Activated naive CD8-positive, alpha-beta T cell treated with anti-CD3 and anti-CD28 coated beads, Interleukin-2, amount 50 U/mL, for 16 hours (primary cell): ENCODE measurements around the gene SPRR2F.
"Not testable (repeated sequence)": the region's sequence is repeated elsewhere in the genome, so short reads cannot be mapped to it uniquely, and the experiment has no call there.

Source experiments
- DNase-seq: peaks from one replicate; pipeline ENCODE4 v3.0.0-alpha.2; 2020; ENCODE audit warnings: low read depth, low spot score

SPRR2F gene, protein sequence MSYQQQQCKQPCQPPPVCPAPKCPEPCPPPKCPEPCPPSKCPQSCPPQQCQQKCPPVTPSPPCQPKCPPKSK

DNA sequence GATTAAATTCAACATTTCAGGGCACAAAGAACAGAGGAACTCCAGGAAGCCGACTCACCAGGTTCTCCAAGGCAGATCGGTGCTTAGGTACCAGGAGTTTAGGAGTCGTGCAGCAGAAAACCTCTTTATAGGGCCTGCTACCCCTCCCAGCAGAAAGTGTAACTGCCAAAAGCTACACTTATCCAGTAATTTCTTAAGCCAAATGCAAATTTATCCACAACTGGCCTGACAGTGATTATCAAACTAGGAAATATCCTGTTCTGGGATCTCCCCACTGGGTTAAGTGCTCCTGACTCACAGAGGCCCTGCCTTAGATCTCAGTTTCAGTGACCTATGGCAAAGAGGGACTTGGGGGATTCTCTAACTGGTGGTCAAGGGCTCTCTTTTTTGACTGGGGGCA lies at the start of gene SPRR2F:
Gene SPRR2F, minus strand, starts transcription at position 101 of the 400 bp plus-strand sequence. CDS start 783 bp downstream, outside the sequence.
- no peak for DNase-seq

DNA sequence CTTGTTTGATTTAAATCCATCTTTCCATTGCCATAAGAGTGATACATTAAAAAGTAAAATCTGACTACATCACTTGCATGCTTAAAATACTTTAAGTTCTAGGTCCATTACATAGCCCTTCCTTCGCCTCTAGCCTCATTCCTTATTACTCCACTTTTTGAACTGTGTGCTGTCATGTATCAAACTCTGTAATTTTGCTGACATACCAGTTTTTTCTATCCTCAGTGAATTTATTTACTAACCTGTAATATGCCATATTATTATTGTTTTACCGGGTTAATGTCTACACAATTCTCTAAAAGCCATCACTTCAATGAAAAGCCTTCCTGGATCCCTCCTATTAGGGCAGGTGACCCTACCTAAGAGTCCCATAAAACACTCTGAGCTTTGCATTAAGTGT lies 42.2 kb upstream of the SPRR2F start:
- no peak for DNase-seq

- no peak for DNase-seq
Observed at GRCh38 chr1:153152481-153152880, 39.2 kb upstream of the SPRR2F start.

GRCh38 chr1:153150846-153151245 lies 37.5 kb upstream of the SPRR2F start, which contains the start of gene SPRR2G:
Gene SPRR2G, minus strand, starts transcription at chr1:153150890. Its CDS starts 780 bp downstream, at chr1:153150110.
- no peak for DNase-seq

- DNase-seq = no peak
Observed at GRCh38 chr1:153141377-153141776, 28.1 kb upstream of the SPRR2F start.

DNA sequence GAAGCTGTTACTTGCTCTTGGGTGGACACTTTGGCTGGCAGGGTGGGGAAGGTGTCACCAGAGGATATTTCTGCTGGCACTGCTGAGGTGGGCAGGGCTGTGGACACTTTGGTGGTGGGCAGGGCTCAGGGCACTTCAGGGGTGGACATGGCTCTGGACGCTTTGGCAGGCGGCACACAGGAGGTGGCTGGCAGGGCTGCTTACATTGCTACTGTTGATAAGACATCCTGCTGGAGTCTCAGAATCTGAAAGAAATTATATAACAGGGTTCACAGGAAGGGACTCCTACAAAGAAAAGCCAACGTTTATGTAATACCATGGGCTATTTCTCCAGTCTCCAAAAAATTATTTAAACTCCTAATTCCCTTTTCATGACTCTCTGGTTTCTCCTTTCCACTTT lies 27.2 kb upstream of the SPRR2F start:
- DNase-seq = no peak

DNA sequence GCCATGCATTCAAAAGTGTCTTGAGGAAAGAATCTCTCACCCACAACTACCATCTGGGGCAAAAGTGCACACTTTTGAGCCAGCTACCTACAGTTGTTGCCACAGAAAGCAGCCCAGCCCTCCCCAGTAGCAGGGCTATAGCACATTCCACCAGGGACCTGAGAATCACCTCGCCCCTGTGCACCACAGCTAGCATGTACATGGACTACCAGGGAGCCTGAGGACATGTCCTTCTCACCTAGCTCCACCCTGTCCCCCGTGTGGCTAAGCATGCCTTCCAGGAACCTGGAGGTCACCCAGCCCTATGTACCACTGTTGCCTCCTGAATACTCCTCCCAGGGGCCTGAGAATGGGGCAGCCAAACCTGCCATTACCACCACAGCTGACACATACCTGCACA lies 20.4 kb upstream of the SPRR2F start:
- DNase-seq = no peak

DNA sequence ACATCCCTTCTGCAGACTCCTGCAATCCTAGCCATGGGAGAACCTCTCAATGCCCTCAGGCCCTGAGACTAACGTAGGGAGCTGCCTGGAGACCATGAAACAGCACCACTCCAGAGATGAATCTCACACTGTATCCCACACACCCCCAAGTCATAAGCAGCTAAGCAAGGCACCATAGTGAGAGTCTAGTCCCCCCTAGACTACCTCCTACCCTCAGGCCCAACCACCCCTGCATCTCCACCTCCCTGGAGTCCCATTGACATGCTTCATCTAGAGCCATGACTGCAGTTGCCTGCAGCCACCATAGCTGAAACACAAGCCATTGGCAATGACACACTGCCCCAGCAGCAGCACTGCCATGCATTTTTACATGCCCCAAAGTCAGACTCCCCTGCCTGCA lies 20.0 kb upstream of the SPRR2F start:
- DNase-seq = no peak

- not testable (repeated sequence) for DNase-seq
Observed at GRCh38 chr1:153128688-153129087, 15.4 kb upstream of the SPRR2F start.

DNA sequence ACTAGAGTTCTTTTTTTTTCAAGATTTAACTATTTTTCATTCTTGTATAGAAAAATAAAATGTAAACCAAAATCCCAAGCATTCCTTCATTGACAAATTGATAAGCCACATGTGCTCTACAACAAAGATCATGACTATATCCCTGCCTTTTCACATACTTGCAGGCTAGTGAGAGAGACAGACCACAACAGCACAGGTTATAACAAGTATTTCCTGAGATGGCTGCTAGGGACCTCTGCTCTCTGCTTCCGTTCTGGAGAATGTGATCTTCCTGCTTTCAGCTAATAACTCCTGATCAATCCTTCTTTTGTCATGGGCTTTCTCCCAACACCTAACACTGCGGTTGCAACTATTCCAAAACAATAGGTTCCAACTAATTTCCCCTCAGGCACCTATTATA lies 14.0 kb upstream of the SPRR2F start:
- no peak for DNase-seq

GRCh38 chr1:153125536-153125935 lies 12.2 kb upstream of the SPRR2F start:
- DNase-seq = no peak

GRCh38 chr1:153123793-153124192 lies 10.5 kb upstream of the SPRR2F start:
- DNase-seq = not testable (repeated sequence)

DNA sequence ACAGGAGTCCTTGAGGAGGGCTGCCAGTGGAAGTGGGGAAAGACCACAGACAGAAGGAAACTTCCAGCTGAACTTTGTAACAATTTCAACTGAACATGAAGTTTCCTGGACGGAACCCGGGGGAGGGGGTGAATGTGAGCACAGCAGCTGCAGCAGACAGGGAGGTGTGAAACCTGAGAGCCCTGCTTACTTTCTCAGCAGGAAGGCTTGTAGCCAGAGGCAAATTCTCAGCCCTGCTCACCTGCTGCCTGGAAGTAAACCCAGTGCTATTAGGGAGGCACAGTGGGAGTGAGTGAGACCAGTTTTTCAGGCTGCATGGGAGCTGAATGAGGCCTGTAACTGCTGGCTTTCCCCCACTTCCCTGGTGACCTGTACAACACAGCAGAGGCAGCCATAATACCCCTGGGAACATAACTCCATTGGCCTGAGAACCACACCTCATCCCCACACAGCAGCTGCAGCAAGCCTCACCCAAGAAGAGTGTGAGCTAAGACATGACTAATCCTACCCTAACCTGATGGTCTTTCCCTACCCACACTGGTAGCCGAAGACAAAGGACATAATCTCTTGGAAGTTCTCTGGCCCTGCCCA lies 9.6 kb upstream of the SPRR2F start:
- no peak for DNase-seq

GRCh38 chr1:153120945-153121344 lies 7.6 kb upstream of the SPRR2F start:
- DNase-seq = no peak

DNA sequence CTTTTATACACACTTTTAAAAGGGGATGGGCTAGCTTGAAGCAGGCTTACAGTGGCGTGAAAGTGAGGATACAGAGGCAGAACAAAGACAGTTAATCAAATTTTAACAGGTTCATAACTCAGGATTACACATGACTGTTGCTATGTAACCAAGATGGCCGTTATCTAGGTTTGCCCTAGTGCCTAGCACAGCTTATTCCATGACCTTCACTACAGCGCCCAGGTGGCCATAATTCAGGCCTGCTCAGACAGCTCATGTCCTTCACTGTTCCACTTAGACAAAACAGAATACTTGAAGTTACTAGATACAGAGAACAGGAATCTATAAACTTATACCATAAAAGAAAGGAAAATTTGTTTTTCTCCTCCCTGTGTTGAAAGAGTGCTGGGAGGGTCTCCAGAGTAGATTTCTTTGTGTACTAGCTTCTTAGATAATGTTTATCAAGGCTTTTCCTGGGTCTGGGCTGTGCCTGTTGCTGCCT lies 6.2 kb upstream of the SPRR2F start:
- DNase-seq = no peak

DNA sequence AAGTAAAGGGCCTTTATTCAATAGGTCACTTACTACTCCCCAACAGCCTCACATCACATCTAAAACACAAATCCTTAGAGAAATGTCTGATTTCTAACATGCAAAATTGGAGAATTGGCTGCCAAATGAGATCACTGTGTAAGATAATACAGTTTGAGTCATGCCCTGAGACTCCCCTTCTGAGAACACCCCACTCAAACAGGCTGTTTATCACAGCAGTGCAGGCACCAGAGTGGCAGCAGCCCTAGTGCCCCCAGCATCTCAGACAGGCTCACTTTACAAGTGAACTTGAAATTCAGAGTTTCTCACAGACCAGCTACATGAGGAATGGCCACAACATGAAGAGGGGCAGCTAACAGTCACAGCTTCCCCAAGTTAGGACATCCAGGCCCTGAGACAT lies 1.9 kb upstream of the SPRR2F start:
- not testable (repeated sequence) for DNase-seq

GRCh38 chr1:153112454-153112853 lies 862 bp downstream of the SPRR2F start:
- DNase-seq = not testable (repeated sequence)

DNA sequence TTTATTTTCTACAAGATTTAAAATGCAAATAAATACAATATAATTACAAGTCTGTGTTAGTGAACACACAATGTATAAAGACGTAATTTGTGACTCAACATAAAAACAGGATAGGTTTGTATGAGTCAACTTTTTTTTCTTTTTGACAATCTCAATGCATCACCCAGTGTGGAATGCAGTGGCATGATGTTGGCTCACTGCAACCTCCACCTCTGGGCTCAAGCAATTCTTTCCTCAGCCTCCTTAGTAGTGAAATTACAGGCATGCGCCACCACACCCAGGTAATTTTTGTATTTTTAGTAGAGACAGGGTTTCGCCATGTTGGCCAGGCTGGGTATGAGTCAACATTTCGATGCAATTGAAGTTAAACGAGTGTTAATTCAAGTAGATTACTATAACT lies 13.1 kb downstream of the SPRR2F start:
- DNase-seq = no peak

DNA sequence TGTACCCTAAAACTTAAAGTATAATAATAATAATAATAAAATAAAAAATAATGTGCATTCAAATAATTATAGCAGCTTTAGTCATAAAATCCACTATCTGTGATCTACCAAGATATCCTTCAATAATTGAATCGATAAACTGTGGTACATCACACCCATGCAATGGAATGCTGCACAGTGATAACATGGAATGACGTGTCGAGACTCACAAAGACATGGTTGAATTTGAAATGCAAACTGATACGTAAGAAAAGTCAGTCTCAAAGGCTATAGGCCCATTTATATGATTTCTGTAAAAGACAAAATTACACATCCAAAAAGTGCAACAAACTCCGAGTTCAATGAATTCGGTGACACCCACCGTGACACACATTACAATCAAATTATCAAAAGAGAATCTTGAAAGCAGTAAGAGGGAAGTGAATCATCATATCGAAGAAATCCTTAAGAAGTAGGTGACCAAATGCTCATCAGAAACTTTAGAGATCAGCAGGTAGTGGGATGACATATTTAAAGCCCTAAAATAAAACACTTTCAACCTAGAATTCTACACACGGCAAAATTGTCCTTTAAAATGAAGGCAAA lies 13.8 kb downstream of the SPRR2F start:
- DNase-seq = no peak

DNA sequence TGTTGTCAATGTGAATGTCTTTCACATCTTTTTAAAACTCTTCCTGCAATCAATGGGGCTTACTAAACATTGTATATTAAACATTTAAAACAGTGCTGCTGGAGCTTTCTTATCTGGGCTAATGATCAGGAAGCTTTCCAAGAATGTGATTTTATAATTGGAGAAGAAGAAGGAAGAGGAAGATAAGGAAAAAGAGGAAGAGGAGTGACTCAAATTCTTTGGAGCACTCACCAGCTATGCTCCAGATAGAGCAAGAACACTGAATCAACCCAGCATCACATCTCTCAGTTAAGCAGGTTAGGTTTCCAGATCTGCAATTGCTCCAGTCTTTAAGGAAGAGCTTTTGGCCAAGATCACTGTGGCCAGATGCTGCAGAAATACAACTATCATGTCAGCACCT lies 17.6 kb downstream of the SPRR2F start:
- no peak for DNase-seq

- no peak for DNase-seq
Observed at GRCh38 chr1:153094426-153094825, 18.9 kb downstream of the SPRR2F start, which contains the start of gene SPRR2E. Gene SPRR2E, minus strand, starts transcription at chr1:153094526. Its CDS starts 775 bp downstream, at chr1:153093751.

- no peak for DNase-seq
Observed at GRCh38 chr1:153087652-153088051, 25.7 kb downstream of the SPRR2F start.

- no peak for DNase-seq
Observed at GRCh38 chr1:153081736-153082135, 31.6 kb downstream of the SPRR2F start.
